Fibroblast of the aortic adventitia (primary cell): ENCODE measurements around the gene SNCA. TPM values are rescaled to one million over a fixed set of nuclear protein-coding genes. Genes with fewer than 3 reads are reported as not detected.
A peak's percentile ranks its signal among the peaks of the same experiment; 100 is the strongest.

Experiments
- DNase-seq: peaks from one replicate; pipeline ENCODE4 v3.0.0-alpha.2; 2010; ENCODE audit warnings: low read depth
- H3K4me3 ChIP-seq: 2 replicates; pipeline ENCODE4 v1.5.1; 2011; ENCODE audit warnings: low read depth, mild to moderate bottlenecking, control low read depth, low read length, moderate library complexity
- total RNA-seq: library from RNA; depleted of rRNA; stranded (reverse); fragments of >200 nt; gene quantifications from 2 replicates; pipeline ENCODE4 v1.2.3, GENCODE V29; 2012; ENCODE audit warnings: low replicate concordance
- TF ChIP-seq, protein P1 (sequence below): IDR thresholded peaks from 2 replicates; pipeline ENCODE4 v1.5.1; 2011; ENCODE audit warnings: mild to moderate bottlenecking, low read length, control low read depth, inconsistent platforms; ENCODE audit not compliant: insufficient read depth

SNCA gene
- 2.3 TPM in 1 of 2 replicates, not detected in the other for total RNA-seq

DNA sequence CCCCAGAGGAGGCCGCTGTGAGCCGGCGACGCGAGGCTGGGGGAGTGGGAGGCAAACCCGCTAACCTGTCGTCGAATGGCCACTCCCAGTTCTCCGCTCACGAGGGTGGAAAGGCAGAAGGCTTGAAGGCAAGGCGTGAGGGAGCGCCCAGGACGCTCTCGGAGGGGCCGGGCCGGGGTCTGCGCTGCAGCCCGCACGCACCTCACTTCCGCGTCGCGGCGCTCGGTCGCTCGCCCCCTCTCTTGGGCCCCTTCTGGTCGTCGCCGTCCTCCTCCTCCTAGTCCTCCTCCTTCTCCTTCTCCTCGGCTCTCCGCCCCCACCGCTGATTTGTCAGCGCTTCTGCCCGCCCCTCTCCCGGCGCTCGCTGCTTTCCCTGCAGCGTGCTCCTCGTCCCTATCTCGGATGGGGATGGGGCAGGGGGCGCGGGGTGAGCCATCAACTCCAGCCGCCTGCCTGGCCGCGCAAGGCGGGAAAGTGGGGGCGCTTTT, at the start of gene SNCA:
Gene SNCA, minus strand, starts transcription at position 265 of the 488 bp plus-strand sequence. CDS start 1,494 bp downstream, outside the sequence.
- no peak for DNase-seq
- peak within 1 kb of the TSS; percentile 51 for H3K4me3 ChIP-seq
- TF ChIP-seq, protein P1, sequence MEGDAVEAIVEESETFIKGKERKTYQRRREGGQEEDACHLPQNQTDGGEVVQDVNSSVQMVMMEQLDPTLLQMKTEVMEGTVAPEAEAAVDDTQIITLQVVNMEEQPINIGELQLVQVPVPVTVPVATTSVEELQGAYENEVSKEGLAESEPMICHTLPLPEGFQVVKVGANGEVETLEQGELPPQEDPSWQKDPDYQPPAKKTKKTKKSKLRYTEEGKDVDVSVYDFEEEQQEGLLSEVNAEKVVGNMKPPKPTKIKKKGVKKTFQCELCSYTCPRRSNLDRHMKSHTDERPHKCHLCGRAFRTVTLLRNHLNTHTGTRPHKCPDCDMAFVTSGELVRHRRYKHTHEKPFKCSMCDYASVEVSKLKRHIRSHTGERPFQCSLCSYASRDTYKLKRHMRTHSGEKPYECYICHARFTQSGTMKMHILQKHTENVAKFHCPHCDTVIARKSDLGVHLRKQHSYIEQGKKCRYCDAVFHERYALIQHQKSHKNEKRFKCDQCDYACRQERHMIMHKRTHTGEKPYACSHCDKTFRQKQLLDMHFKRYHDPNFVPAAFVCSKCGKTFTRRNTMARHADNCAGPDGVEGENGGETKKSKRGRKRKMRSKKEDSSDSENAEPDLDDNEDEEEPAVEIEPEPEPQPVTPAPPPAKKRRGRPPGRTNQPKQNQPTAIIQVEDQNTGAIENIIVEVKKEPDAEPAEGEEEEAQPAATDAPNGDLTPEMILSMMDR, result no peak

DNA sequence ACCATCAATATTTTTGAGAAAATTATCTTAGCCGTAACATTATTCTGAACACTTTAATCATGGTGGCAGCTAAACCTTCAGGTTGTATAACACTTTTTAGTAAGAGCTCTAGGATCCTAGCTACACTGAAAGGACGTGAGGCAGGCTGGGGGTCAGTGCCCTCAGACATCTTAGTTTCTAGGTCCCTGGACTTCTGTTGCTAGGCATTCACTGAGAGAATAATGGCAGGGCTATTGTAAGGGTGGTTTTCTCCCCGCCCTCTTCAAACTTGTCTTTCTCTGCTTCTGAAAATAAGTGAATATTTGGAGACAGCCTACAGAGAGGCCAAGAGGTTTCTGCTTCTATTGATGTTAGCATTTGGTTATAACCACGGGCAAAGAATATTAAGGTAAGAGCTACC, 42.3 kb upstream of the SNCA start:
- TF ChIP-seq, protein P1, result no peak
- no peak overlapping the region for H3K4me3 ChIP-seq

DNA sequence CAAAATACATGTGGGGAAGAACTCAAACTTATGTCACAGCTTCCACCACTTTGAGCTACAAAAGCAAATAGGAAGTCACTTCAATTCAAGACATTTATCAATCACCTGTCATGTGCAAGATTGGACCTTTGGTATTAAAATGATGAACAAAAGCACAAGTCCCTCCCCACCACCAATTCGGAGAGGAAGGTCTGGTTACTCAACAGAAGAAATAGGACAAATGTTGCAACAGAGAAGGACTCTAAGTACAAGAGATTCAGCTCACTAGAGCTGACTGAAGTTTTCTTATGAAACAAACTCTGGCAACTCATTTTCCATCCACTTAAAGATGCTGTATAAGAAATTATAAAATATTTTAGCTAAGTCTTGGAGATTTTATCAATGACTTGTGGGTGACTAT, 41.6 kb upstream of the SNCA start:
- no peak for DNase-seq
- no peak overlapping the region for H3K4me3 ChIP-seq
- TF ChIP-seq, protein P1, result no peak

More for the DNA sequence above, 42.3 kb upstream of the SNCA start:
- DNase-seq, result no peak

GRCh38 chr4:89876548-89876947, 39.6 kb upstream of the SNCA start:
- TF ChIP-seq, protein P1, result no peak
- no peak overlapping the region for H3K4me3 ChIP-seq
- DNase-seq, result no peak

GRCh38 chr4:89871211-89871610, 34.2 kb upstream of the SNCA start:
- DNase-seq, result no peak
- TF ChIP-seq, protein P1, result no peak

DNA sequence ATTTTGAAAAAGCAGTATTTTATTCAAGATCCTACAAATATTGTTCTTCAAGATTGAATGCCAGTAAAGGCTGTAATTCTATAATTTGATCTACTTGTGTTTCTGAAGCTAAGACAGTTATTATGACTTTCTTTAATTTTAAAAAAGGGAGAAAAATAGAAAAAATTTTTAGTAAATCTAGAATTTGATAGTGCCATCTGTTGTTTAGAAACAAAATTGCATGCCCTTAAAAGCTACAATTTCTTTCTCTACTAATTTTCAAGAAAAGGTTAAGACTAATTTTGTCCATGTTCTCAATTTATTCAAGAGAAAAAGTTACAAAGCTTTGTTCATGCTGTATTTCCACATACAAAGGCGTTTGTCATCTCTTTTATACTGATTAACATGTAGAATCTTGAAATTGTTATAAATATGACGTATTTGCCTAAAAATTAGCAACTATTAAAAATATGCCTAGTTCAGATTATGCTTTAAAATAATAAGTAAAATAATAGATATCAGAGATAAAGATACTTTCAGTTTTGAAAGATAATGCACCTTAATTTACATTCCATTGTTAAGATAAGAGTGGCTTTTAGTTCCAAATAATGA, 32.1 kb upstream of the SNCA start:
- no peak overlapping the region for H3K4me3 ChIP-seq
- peak; percentile 25 for DNase-seq
- TF ChIP-seq, protein P1, result peak; percentile 51

More at GRCh38 chr4:89871211-89871610, 34.2 kb upstream of the SNCA start:
- no peak overlapping the region for H3K4me3 ChIP-seq
